K562 (cell line): ENCODE measurements around the gene CASKIN1. TPM values are rescaled to one million over a fixed set of nuclear protein-coding genes. Genes with fewer than 3 reads are reported as not detected.

Source experiments
- CBX1 ChIP-seq: sonication (generic); IDR thresholded peaks from 2 replicates; pipeline ENCODE4 v1.6.1; 2016; ENCODE audit warnings: antibody characterized with exemption, low read depth, mild to moderate bottlenecking
- EP400 ChIP-seq: fragments of 450-650 bp; IDR thresholded peaks from 2 replicates; pipeline ENCODE4 v1.6.1; 2017; ENCODE audit warnings: antibody characterized with exemption, mild to moderate bottlenecking, moderate library complexity
- GABPB1 ChIP-seq: sonication (generic); formaldehyde crosslinking; IDR thresholded peaks from 2 replicates; pipeline ENCODE4 v1.8.0; 2022; ENCODE audit warnings: mild to moderate bottlenecking, missing genetic modification reagents
- HMGN3 ChIP-seq: IDR thresholded peaks from 2 replicates; pipeline ENCODE4 v1.6.1; 2011; ENCODE audit warnings: borderline replicate concordance, low read depth, mild to moderate bottlenecking, mixed read lengths, low read length; ENCODE audit not compliant: insufficient read length; ENCODE audit errors: extremely low read depth
- JUND ChIP-seq, 2 experiments: IDR thresholded peaks; 2 replicates in 1 of 2; 3 replicates in 1 of 2; pipeline ENCODE4 v1.6.1; 2011; ENCODE audit warnings: borderline replicate concordance in 2 of 2, low read depth in 2 of 2, low read length in 2 of 2, improper control_type of control experiment in 1 of 2, missing biosample characterization in 1 of 2, missing genetic modification characterization in 1 of 2, missing genetic modification reagents in 1 of 2
- KLF13 ChIP-seq: fragments of 450-650 bp; IDR thresholded peaks from 2 replicates; pipeline ENCODE4 v1.6.1; 2016; ENCODE audit warnings: missing genetic modification characterization, low read depth, mild to moderate bottlenecking, missing compliant biosample characterization, moderate library complexity, borderline replicate concordance
- MTA3 ChIP-seq: fragments of 450-650 bp; formaldehyde crosslinking; IDR thresholded peaks from 2 replicates; pipeline ENCODE4 v1.6.1; 2017; ENCODE audit warnings: mild to moderate bottlenecking, borderline replicate concordance
- SETDB1 ChIP-seq: IDR thresholded peaks from one replicate; pipeline ENCODE4 v1.6.1; 2012; ENCODE audit warnings: low read length, control low read depth, inconsistent platforms
- SUPT5H ChIP-seq: fragments of 450-650 bp; IDR thresholded peaks from 2 replicates; pipeline ENCODE4 v1.6.1; 2016
- TBL1XR1 ChIP-seq, 2 experiments: IDR thresholded peaks; 2 replicates each; pipeline ENCODE4 v1.6.1; 2012; ENCODE audit warnings: improper control_type of control experiment in 2 of 2, low read length in 2 of 2, mild to moderate bottlenecking in 1 of 2
- YBX1 ChIP-seq: fragments of 450-650 bp; IDR thresholded peaks from 2 replicates; pipeline ENCODE4 v1.7.1; 2016; ENCODE audit warnings: mild to moderate bottlenecking
- ZBED1 ChIP-seq: IDR thresholded peaks from 2 replicates; pipeline ENCODE4 v1.6.1; 2014
- ZBTB7A ChIP-seq: IDR thresholded peaks from 2 replicates; pipeline ENCODE4 v1.6.1; 2011; ENCODE audit warnings: low read depth, mild to moderate bottlenecking, low read length, moderate library complexity, borderline replicate concordance; ENCODE audit not compliant: control insufficient read depth
- ZC3H11A ChIP-seq: IDR thresholded peaks from 2 replicates; pipeline ENCODE4 v1.6.1; 2012; ENCODE audit warnings: low read depth, low read length, improper control_type of control experiment
- ZNF184 ChIP-seq: sonication (generic); formaldehyde crosslinking; IDR thresholded peaks from 2 replicates; pipeline ENCODE4 v1.5.0; 2020; ENCODE audit warnings: missing genetic modification reagents
- ZNF324 ChIP-seq: fragments of 250-450 bp; sonication (Bioruptor Pico); IDR thresholded peaks from 2 replicates; pipeline ENCODE4 v1.4.0; 2020; ENCODE audit warnings: mild to moderate bottlenecking
- polyA plus RNA-seq, 8 experiments: library from polyadenylated mRNA; depleted of rRNA in 4 of 8; stranded (reverse) in 5 of 8; unstranded in 3 of 8; fragments of >200 nt; fragmentation: Nextera tagmentation in 2 of 8; fragmentation: Illumina TruSeq in 1 of 8; extraction: Ambion mirVana in 2 of 8; extraction: Trizol in 1 of 8; gene quantifications; 2 replicates each; pipeline versions ENCODE4 v1.2.1 to v1.2.3, GENCODE V29; 2011 to 2014; ENCODE audit warnings: inconsistent platforms in 1 of 8, missing spikeins in 1 of 8
- total RNA-seq, 7 experiments: library from RNA; depleted of rRNA in 6 of 7; stranded (reverse); fragments of >200 nt in 6 of 7; fragmentation: Illumina TruSeq in 2 of 7; extraction: Trizol in 2 of 7; gene quantifications; 2 replicates each; pipeline versions ENCODE4 v1.2.1 to v1.2.3, GENCODE V29; 2011 to 2021; ENCODE audit warnings: low replicate concordance in 1 of 7
- TF ChIP-seq, protein P1 (sequence below): sonication (generic); formaldehyde crosslinking; IDR thresholded peaks from 2 replicates; pipeline ENCODE4 v1.8.0; 2022; ENCODE audit warnings: mild to moderate bottlenecking, missing genetic modification reagents
- TF ChIP-seq, protein P2 (sequence below): conservative IDR thresholded peaks from 2 replicates; pipeline ENCODE4 v1.6.1; 2011; ENCODE audit warnings: low read depth, mild to moderate bottlenecking, low read length; ENCODE audit not compliant: control insufficient read depth
- TF ChIP-seq, protein P3 (sequence below): sonication (generic); formaldehyde crosslinking; IDR thresholded peaks from 2 replicates; pipeline ENCODE4 v1.9.0; 2022; ENCODE audit warnings: mild to moderate bottlenecking, missing genetic modification reagents
- TF ChIP-seq, protein P4 (sequence below): fragments of 250-450 bp; sonication (Bioruptor Pico); IDR thresholded peaks from 2 replicates; pipeline ENCODE4 v1.8.0; 2022; ENCODE audit warnings: moderate library complexity, mild to moderate bottlenecking, inconsistent platforms

Gene CASKIN1
- total and polyA plus RNA-seq, 9 of the 15 experiments (the other 6 are each of a cell fraction or from before 2014, with no cell fraction given) = 0.15 to 4.5 (median 1.5) TPM; not detected in 2

DNA sequence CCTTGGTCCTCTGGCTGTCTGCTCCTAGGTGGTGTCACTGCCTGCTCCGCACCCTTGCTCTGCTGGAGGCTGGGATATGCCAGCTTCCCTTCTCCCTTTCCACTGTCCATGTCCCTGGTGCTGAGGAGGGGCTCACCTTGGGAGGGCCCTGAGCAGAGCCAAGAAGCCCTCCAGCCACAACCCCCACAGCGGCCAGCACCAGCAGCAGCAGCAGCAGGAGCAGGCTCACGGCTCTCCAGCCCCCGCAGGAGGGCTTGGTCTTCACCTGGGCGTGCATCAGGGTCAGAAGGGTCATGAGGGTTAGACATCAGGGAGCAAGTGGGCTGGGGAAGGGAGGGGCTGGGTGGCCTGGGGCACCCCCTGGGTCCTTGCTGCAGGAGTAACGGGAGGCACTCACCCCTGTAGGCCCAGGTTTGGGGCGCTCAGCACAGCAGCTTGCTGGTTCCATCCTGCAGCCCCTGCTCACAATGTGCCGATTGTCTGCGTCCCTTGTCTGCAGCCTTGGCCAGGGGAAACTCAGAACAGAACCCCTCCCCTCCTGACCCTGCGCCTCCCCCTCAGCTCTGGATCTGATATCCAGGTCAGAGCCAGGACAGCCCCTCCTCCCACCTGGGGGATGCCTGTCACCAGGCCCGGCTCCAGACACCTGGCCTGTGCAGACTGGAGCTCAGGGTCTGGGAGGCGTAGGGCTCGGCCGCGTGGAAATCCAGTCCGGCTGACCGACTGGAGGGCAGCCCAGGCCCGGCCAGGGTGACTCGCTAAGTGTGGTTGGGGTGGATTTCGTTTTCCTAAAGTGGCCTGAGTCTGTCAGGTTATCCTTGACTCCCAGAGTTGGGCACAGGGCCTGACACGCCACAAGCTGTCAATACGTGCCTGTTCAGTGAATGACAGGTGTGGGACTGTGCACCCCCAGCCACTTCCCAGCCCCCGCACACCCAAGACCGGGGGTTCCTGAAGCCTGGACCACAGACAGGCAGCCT is 14.3 kb upstream of the CASKIN1 start, which contains the start of gene BRICD5 (continued):
- no peak for TF ChIP-seq JUND (IDR thresholded peaks at IDR 0.05; ENCODE audit: borderline replicate concordance, low read depth, low read length)
- TF ChIP-seq JUND (tag; IDR thresholded peaks at IDR 0.05; ENCODE audit: borderline replicate concordance, low read depth, low read length) = no peak; the same call in 2 of the 3 replicates
- TF ChIP-seq YBX1 = no peak
- TF ChIP-seq ZBTB7A = peak; percentile 76; the same call in 1 of the 2 replicates
- TF ChIP-seq, protein P1, sequence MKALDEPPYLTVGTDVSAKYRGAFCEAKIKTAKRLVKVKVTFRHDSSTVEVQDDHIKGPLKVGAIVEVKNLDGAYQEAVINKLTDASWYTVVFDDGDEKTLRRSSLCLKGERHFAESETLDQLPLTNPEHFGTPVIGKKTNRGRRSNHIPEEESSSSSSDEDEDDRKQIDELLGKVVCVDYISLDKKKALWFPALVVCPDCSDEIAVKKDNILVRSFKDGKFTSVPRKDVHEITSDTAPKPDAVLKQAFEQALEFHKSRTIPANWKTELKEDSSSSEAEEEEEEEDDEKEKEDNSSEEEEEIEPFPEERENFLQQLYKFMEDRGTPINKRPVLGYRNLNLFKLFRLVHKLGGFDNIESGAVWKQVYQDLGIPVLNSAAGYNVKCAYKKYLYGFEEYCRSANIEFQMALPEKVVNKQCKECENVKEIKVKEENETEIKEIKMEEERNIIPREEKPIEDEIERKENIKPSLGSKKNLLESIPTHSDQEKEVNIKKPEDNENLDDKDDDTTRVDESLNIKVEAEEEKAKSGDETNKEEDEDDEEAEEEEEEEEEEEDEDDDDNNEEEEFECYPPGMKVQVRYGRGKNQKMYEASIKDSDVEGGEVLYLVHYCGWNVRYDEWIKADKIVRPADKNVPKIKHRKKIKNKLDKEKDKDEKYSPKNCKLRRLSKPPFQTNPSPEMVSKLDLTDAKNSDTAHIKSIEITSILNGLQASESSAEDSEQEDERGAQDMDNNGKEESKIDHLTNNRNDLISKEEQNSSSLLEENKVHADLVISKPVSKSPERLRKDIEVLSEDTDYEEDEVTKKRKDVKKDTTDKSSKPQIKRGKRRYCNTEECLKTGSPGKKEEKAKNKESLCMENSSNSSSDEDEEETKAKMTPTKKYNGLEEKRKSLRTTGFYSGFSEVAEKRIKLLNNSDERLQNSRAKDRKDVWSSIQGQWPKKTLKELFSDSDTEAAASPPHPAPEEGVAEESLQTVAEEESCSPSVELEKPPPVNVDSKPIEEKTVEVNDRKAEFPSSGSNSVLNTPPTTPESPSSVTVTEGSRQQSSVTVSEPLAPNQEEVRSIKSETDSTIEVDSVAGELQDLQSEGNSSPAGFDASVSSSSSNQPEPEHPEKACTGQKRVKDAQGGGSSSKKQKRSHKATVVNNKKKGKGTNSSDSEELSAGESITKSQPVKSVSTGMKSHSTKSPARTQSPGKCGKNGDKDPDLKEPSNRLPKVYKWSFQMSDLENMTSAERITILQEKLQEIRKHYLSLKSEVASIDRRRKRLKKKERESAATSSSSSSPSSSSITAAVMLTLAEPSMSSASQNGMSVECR (CRISPR knock-in tag) = peak; percentile 70; the same call in 1 of the 2 replicates
- TF ChIP-seq TBL1XR1 (IDR thresholded peaks at IDR 0.05; ENCODE audit: low read length in 2 of 2) = 0 out of 4 replicates have a peak, but pooled peaks of 1 of the 2 experiments have one; percentile 11
- 0 out of 2 replicates have a peak, but pooled peaks have one; percentile 21 for TF ChIP-seq MTA3
- TF ChIP-seq HMGN3 = peak; percentile 69
- no peak for TF ChIP-seq SETDB1
- TF ChIP-seq GABPB1 (CRISPR knock-in tag) = no peak
- TF ChIP-seq ZNF184 (CRISPR knock-in tag) = no peak
- TF ChIP-seq KLF13 (tag) = no peak
- TF ChIP-seq, protein P2, sequence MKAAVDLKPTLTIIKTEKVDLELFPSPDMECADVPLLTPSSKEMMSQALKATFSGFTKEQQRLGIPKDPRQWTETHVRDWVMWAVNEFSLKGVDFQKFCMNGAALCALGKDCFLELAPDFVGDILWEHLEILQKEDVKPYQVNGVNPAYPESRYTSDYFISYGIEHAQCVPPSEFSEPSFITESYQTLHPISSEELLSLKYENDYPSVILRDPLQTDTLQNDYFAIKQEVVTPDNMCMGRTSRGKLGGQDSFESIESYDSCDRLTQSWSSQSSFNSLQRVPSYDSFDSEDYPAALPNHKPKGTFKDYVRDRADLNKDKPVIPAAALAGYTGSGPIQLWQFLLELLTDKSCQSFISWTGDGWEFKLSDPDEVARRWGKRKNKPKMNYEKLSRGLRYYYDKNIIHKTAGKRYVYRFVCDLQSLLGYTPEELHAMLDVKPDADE = peak; percentile 20; the same call in 1 of the 2 replicates
- TF ChIP-seq EP400 = peak; percentile 25; the same call in 1 of the 2 replicates
- TF ChIP-seq ZC3H11A = no peak
- no peak for TF ChIP-seq ZNF324 (CRISPR knock-in tag)
- peak; percentile 14; the same call in 1 of the 2 replicates for TF ChIP-seq CBX1
- peak; percentile 29; the same call in 1 of the 2 replicates for TF ChIP-seq SUPT5H
- TF ChIP-seq, protein P3, sequence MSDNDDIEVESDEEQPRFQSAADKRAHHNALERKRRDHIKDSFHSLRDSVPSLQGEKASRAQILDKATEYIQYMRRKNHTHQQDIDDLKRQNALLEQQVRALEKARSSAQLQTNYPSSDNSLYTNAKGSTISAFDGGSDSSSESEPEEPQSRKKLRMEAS (CRISPR knock-in tag) = peak; percentile 47
- TF ChIP-seq ZBED1 = no peak; the same call in none of the 2 replicates
- TF ChIP-seq, protein P4, sequence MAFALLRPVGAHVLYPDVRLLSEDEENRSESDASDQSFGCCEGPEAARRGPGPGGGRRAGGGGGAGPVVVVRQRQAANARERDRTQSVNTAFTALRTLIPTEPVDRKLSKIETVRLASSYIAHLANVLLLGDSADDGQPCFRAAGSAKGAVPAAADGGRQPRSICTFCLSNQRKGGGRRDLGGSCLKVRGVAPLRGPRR (CRISPR knock-in tag) = no peak
